ENCODE results near the gene MACROH2A1. TPM values are rescaled to one million over a fixed set of nuclear protein-coding genes. Genes with fewer than 3 reads are reported as not detected.

The MACROH2A1 gene
- 139 and 170 TPM in 2 replicates for total RNA-seq

GRCh38 chr5:135398855-135399793 is at the start of gene MACROH2A1:
TSS of gene MACROH2A1 (minus strand) at chr5:135399231. CDS start at chr5:135389093, 10,138 bp downstream.

GRCh38 chr5:135447298-135447929 is 48.4 kb upstream of the MACROH2A1 start, which contains the start of gene DCANP1:
TSS of gene DCANP1 (minus strand) at chr5:135447348. CDS start at chr5:135447108, 240 bp downstream.

Other genes starting within 250 kb of the MACROH2A1 start
- not detected in 2 replicates for gene DCANP1, start 48.1 kb upstream of the MACROH2A1 start, total RNA-seq
- gene TIFAB, start 53.1 kb upstream of the MACROH2A1 start, total RNA-seq, result not detected in 2 replicates
- not detected in 2 replicates for gene NEUROG1, start 136.7 kb upstream of the MACROH2A1 start, total RNA-seq
- not detected in 2 replicates for gene CXCL14, start 179.8 kb upstream of the MACROH2A1 start, total RNA-seq